Transverse colon (tissue), 4 donors: Measurements from ENCODE around the gene OR2T29. TPM values are rescaled to one million over a fixed set of nuclear protein-coding genes. Genes with fewer than 3 reads are reported as not detected.
"Not testable (repeated sequence)": the region's sequence is repeated elsewhere in the genome, so short reads cannot be mapped to it uniquely, and the experiment has no call there.

ENCODE experiments used
- DNase-seq: peaks from one replicate; pipeline ENCODE4 v3.0.0-alpha.2; 2019
- H3K27ac ChIP-seq, 4 donors: fragments of 200-600 bp; sonication (generic); 2 replicates each; pipeline ENCODE4 v1.5.1; 2016 to 2018; ENCODE audit warnings: inconsistent platforms in 4 of 4
- H3K27me3 ChIP-seq: fragments of 200-600 bp; sonication (generic); 2 replicates; pipeline ENCODE4 v1.5.1; 2017; ENCODE audit warnings: inconsistent platforms
- H3K36me3 ChIP-seq, 4 donors: fragments of 200-600 bp; sonication (generic); 2 replicates each; pipeline ENCODE4 v1.5.1; 2017 to 2019; ENCODE audit warnings: inconsistent platforms in 4 of 4
- H3K4me1 ChIP-seq, 4 donors: fragments of 200-600 bp; sonication (generic); 2 replicates each; pipeline ENCODE4 v1.5.1; 2017 to 2020; ENCODE audit warnings: inconsistent platforms in 4 of 4
- H3K4me3 ChIP-seq, 4 donors: fragments of 200-600 bp; sonication (generic); 1 replicate in 1 of 4; 2 replicates in 3 of 4; pipeline versions ENCODE4 v1.5.1 to v1.6.1; 2017 to 2019; ENCODE audit warnings: inconsistent platforms in 4 of 4
- H3K9me3 ChIP-seq, 2 donors: fragments of 200-600 bp; sonication (generic); 2 replicates each; pipeline ENCODE4 v1.5.1; 2017 to 2019; ENCODE audit warnings: inconsistent platforms in 2 of 2
- EP300 ChIP-seq: sonication (generic); formaldehyde crosslinking; IDR thresholded peaks from one replicate; pipeline ENCODE4 v1.6.1; 2017; ENCODE audit warnings: antibody characterized with exemption, low read depth
- POLR2A ChIP-seq: fragments of 450-650 bp; IDR thresholded peaks from one replicate; pipeline ENCODE4 v1.6.1; 2016; ENCODE audit warnings: antibody characterized with exemption, mild to moderate bottlenecking, moderate library complexity
- POLR2AphosphoS5 ChIP-seq, 3 donors: sonication (generic); formaldehyde crosslinking; IDR thresholded peaks; one replicate each; pipeline ENCODE4 v1.6.1; 2016; ENCODE audit warnings: antibody characterized with exemption in 3 of 3
- WGBS, 2 donors: methylation state at CpG; one replicate each; pipeline ENCODE4 v1.1.5; 2018; ENCODE audit warnings: low coverage in 1 of 2; 5-methylcytosine and 5-hydroxymethylcytosine counted together
- in situ Hi-C, 4 donors: fragments of 200-750 bp; cut with MboI; loops; one replicate each; pipeline versions ENCODE4 v1.15.0 to v1.15.1; 2017; ENCODE audit warnings: low sequenced_read_pairs in 3 of 4, low pct_ligation_motif_present in 1 of 4, low pct_unique_long_range_greater_than_20kb in 1 of 4
- intact Hi-C: fragments of 100-400 bp; cut with DNase I; formaldehyde crosslinking; loops from one replicate; pipeline ENCODE4 v1.15.1; 2023; ENCODE audit warnings: low total_unique reads
- total RNA-seq, 4 donors: library from RNA; depleted of rRNA; stranded (reverse); fragments of >200 nt; gene quantifications; one replicate each; pipeline ENCODE4 v1.1.0, GENCODE V29; 2016
- TF ChIP-seq, protein P1 (sequence below), 5 experiments: fragments of 200-600 bp in 3 of 5; fragments of 450-650 bp in 2 of 5; sonication (generic) in 3 of 5; IDR thresholded peaks; 1 replicate in 2 of 5; 2 replicates in 3 of 5; pipeline ENCODE4 v1.5.1; 2016 to 2017; ENCODE audit warnings: antibody characterized with exemption in 5 of 5, inconsistent platforms in 3 of 5, mild to moderate bottlenecking in 2 of 5, moderate library complexity in 1 of 5

OR2T29 gene
- total RNA-seq = not detected

- H3K27ac ChIP-seq, H3K36me3 ChIP-seq, intact Hi-C loops, H3K4me1 ChIP-seq, in situ Hi-C loops, DNase-seq, H3K4me3 ChIP-seq, H3K9me3 ChIP-seq, H3K27me3 ChIP-seq: not testable (repeated sequence)
- 82% methylated on average over 3 of the region's 3 CpGs; no CpG with 5 or more reads in 1 of the 2 donors for WGBS, 2 donors
Measured at GRCh38 chr1:248562672-248563071, at the start of gene OR2T29. Gene OR2T29, minus strand, starts transcription at chr1:248562772. Its CDS starts 3,281 bp downstream, at chr1:248559491.

DNA sequence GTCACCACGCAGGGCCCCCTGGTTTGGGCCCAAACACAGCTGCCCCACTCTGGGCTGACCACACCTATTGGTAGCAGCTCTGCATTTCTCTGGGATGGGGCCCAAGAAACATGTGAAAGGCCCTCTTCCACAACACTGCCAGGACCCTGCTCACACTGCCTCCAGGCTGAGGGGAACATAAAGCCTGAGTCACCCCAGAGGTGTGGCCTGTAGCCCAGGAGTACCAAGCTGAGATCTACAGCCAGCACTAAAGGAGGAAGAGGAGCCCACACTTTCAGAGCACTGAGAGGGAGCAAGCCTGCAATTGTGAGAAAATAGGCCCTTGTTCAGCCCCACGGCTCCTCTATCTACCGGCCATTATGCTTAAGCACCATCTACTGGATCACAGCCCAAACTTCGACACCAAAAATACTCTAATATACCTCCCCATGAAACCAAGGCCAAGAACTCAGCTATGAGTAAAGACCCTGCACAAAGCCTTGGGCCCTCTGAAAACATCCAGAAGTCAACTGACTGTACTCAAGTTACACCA, 49.4 kb upstream of the OR2T29 start:
- in situ Hi-C loops = no loop called here
- no peak for DNase-seq
- no peak overlapping the region for H3K4me3 ChIP-seq
- H3K9me3 ChIP-seq = no peaks in the 10 kb centered on the region
- TF ChIP-seq, protein P1, sequence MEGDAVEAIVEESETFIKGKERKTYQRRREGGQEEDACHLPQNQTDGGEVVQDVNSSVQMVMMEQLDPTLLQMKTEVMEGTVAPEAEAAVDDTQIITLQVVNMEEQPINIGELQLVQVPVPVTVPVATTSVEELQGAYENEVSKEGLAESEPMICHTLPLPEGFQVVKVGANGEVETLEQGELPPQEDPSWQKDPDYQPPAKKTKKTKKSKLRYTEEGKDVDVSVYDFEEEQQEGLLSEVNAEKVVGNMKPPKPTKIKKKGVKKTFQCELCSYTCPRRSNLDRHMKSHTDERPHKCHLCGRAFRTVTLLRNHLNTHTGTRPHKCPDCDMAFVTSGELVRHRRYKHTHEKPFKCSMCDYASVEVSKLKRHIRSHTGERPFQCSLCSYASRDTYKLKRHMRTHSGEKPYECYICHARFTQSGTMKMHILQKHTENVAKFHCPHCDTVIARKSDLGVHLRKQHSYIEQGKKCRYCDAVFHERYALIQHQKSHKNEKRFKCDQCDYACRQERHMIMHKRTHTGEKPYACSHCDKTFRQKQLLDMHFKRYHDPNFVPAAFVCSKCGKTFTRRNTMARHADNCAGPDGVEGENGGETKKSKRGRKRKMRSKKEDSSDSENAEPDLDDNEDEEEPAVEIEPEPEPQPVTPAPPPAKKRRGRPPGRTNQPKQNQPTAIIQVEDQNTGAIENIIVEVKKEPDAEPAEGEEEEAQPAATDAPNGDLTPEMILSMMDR (IDR thresholded peaks at IDR 0.05) = no peak
- no peak for TF ChIP-seq EP300
- no peak for TF ChIP-seq POLR2AphosphoS5 (IDR thresholded peaks at IDR 0.05)
- no peak for TF ChIP-seq POLR2A
- no peak overlapping the region for H3K27ac ChIP-seq
- no peaks in the 10 kb centered on the region for H3K27me3 ChIP-seq
- intact Hi-C loops = no loop called here
- H3K4me1 ChIP-seq = no peaks in the 10 kb centered on the region
- 75 to 78% methylated on average over 1 to 4 of the region's 4 CpGs for WGBS, 2 donors
- H3K36me3 ChIP-seq = no peaks in the 10 kb centered on the region

DNA sequence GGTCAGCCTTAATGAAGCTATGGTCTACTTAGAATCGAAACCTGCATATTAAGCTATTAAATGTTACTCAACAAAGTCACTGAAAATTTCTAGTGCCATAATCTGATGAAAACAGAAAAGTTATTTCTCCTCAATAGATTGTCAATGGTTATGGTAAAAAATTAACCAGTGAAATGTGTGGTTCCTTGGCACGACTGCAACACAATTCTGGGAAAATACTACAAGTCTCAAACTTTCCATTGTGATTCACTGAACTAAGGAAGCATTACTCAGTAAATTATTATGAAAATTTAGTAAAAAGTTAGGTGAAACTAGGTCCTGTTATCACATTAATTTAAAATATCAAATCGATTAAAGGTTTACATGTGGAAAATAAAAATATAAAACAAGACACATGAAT, 47.7 kb upstream of the OR2T29 start:
- in situ Hi-C loops (no loop called here), intact Hi-C loops (no loop called here)
- H3K27ac ChIP-seq = no peak overlapping the region
- TF ChIP-seq, protein P1 (IDR thresholded peaks at IDR 0.05) = no peak
- no peak for TF ChIP-seq EP300
- TF ChIP-seq POLR2A = no peak
- TF ChIP-seq POLR2AphosphoS5 (IDR thresholded peaks at IDR 0.05) = no peak
- no peaks in the 10 kb centered on the region for H3K9me3 ChIP-seq
- H3K27me3 ChIP-seq = no peaks in the 10 kb centered on the region
- H3K4me3 ChIP-seq = no peak overlapping the region
- no peaks in the 10 kb centered on the region for H3K4me1 ChIP-seq
- WGBS, 2 donors = 33 to 43% methylated on average over 3 of the region's 3 CpGs
- DNase-seq = no peak
- no peaks in the 10 kb centered on the region for H3K36me3 ChIP-seq

DNA sequence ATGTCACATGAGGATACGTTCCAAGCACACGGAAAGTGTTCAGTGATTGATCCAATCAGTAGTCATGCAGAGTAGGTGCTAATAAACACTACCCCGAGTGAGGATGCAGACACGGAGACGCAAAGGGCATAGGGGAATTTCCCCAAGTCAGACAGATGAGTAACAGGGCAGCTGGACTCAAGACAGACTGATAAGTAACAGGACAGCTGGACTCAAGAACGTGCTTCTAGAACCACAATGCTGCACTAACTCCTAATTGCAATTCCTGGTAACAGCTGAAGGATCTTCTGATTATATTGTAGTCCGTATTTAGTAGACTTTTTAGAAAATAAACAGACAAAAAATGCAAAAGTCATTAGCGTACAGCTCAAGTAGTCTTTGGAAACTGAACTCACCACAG, 36.8 kb upstream of the OR2T29 start:
- no peak for DNase-seq
- no peaks in the 10 kb centered on the region for H3K4me1 ChIP-seq
- no peaks in the 10 kb centered on the region for H3K27me3 ChIP-seq
- WGBS, 2 donors = 54 to 76% methylated on average over 3 to 8 of the region's 8 CpGs
- H3K36me3 ChIP-seq = no peaks in the 10 kb centered on the region
- intact Hi-C loops = no loop called here
- TF ChIP-seq POLR2AphosphoS5 (IDR thresholded peaks at IDR 0.05) = no peak
- TF ChIP-seq EP300 = no peak
- TF ChIP-seq, protein P1 (IDR thresholded peaks at IDR 0.05) = no peak
- no peak overlapping the region for H3K4me3 ChIP-seq
- no peak overlapping the region for H3K27ac ChIP-seq
- no peaks in the 10 kb centered on the region for H3K9me3 ChIP-seq
- in situ Hi-C loops = no loop called here

DNA sequence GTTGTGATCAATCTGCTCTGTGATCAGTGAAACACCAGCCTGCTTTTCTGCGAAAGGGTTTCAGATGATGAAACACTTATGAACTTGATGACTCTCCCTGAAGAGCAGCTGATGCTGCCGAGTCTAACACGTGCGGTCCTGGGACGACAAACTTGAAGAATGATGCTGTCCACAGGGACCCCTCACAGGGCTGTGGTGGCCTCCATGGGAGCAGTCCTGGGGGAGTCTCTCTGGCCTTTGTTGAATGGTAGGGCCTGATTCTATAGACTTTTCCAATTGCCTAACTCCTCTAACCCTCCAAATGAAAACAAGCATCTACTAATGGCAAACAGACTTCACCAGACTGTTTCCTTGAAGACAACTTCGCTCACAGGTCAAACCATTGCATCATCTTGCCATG, 35.0 kb upstream of the OR2T29 start, which contains the start of gene OR2T10:
Gene OR2T10, minus strand, starts transcription at position 112 of the 400 bp plus-strand sequence. CDS start 3,932 bp downstream, outside the sequence.
- H3K27me3 ChIP-seq = no peaks in the 10 kb centered on the region
- intact Hi-C loops = no loop called here
- H3K27ac ChIP-seq = no peak within 1 kb of the TSS
- H3K9me3 ChIP-seq = no peaks in the 10 kb centered on the region
- in situ Hi-C loops = no loop called here
- H3K4me3 ChIP-seq = no peak within 1 kb of the TSS
- WGBS, 2 donors = 86% methylated on average over 6 of the region's 6 CpGs
- no peaks in the 10 kb centered on the region for H3K36me3 ChIP-seq
- TF ChIP-seq POLR2AphosphoS5 (IDR thresholded peaks at IDR 0.05) (no peak), POLR2A (no peak), EP300 (no peak)
- TF ChIP-seq, protein P1 (IDR thresholded peaks at IDR 0.05) = no peak
- no peak for DNase-seq
- no peaks in the 10 kb centered on the region for H3K4me1 ChIP-seq
